ENCODE results near the gene BEND2. TPM values are rescaled to one million over a fixed set of nuclear protein-coding genes. Genes with fewer than 3 reads are reported as not detected.

Gene BEND2
- total RNA-seq, 1 donor from 2014 or later, result not detected

DNA sequence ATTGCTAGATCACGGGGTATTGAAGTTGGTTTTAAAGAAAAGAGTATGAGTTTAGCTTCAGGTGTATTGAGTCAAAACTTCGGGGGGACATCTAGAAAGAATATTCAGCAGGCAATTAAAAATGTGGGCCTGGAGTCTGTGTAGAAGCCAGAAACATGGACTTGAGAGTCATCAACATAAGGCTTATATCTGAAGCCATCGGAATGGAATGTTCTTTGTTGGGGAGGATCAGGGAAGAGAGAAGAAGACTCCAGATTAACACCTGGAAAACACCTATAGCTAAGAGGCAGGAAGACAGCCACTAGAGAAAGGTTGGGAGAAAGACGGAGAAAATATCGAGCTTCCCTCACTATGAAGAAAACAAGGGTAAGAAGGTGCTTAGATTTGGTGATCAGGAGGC is 69.5 kb downstream of the BEND2 start:
- Histone ChIP-seq H3K4me1 (ENCODE audit: control insufficient read depth in 3 of 3, insufficient read depth in 3 of 3, low read length in 3 of 3) (no peaks in the 10 kb centered on the region), H3K9me3 (ENCODE audit: control insufficient read depth in 3 of 3, low read length in 3 of 3) (no peaks in the 10 kb centered on the region), H3K9ac (ENCODE audit: low read depth in 1 of 3, low read length in 3 of 3) (no peak overlapping the region), H3K4me3 (ENCODE audit: low read length in 3 of 3) (no peak overlapping the region), H3K36me3 (ENCODE audit: control insufficient read depth in 3 of 3, insufficient read depth in 3 of 3, low read length in 3 of 3) (no peaks in the 10 kb centered on the region), H3K27me3 (ENCODE audit: control insufficient read depth in 3 of 3, insufficient read depth in 3 of 3, low read length in 3 of 3) (no peaks in the 10 kb centered on the region), H3K27ac (ENCODE audit: low read depth, low read length) (no peak overlapping the region)

GRCh38 chrX:18149454-18149853 is 71.2 kb downstream of the BEND2 start:
- H3K4me3 ChIP-seq (ENCODE audit: low read length in 3 of 3), result no peak overlapping the region
- H3K9me3 ChIP-seq (ENCODE audit: control insufficient read depth in 3 of 3, low read length in 3 of 3), result no peaks in the 10 kb centered on the region
- H3K27ac ChIP-seq (ENCODE audit: low read depth, low read length), result no peak overlapping the region
- H3K27me3 ChIP-seq (ENCODE audit: control insufficient read depth in 3 of 3, insufficient read depth in 3 of 3, low read length in 3 of 3), result no peaks in the 10 kb centered on the region
- H3K4me1 ChIP-seq (ENCODE audit: control insufficient read depth in 3 of 3, insufficient read depth in 3 of 3, low read length in 3 of 3), result no peaks in the 10 kb centered on the region
- H3K9ac ChIP-seq (ENCODE audit: low read depth in 1 of 3, low read length in 3 of 3), result no peak overlapping the region
- no peaks in the 10 kb centered on the region for H3K36me3 ChIP-seq (ENCODE audit: control insufficient read depth in 3 of 3, insufficient read depth in 3 of 3, low read length in 3 of 3)

DNA sequence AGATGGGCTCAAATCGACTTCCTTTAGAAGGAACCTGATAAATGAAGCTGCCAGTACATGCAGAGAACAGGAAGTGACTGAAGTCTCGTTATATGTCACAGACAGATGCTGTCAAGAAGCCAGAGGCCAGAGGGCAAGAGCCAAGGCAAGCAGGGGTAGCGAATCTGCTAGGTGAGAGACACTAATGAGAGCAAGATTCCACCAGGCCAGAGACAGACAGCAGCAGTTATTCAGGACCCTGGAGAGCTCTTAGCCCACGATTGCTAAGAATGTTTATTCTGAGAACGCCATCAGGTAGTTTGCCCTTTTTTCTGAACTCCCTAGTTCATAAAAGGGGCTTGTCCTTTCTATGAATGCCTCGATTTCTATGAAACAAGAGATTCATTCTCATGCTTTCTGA is 73.7 kb downstream of the BEND2 start:
- Histone ChIP-seq H3K9me3 (ENCODE audit: control insufficient read depth in 3 of 3, low read length in 3 of 3) (no peaks in the 10 kb centered on the region), H3K27me3 (ENCODE audit: control insufficient read depth in 3 of 3, insufficient read depth in 3 of 3, low read length in 3 of 3) (no peaks in the 10 kb centered on the region), H3K4me3 (ENCODE audit: low read length in 3 of 3) (no peak overlapping the region), H3K9ac (ENCODE audit: low read depth in 1 of 3, low read length in 3 of 3) (no peak overlapping the region), H3K27ac (ENCODE audit: low read depth, low read length) (no peak overlapping the region), H3K36me3 (ENCODE audit: control insufficient read depth in 3 of 3, insufficient read depth in 3 of 3, low read length in 3 of 3) (no peaks in the 10 kb centered on the region), H3K4me1 (ENCODE audit: control insufficient read depth in 3 of 3, insufficient read depth in 3 of 3, low read length in 3 of 3) (no peaks in the 10 kb centered on the region)

GRCh38 chrX:18146009-18146408 is 74.7 kb downstream of the BEND2 start:
- Histone ChIP-seq H3K36me3 (ENCODE audit: control insufficient read depth in 3 of 3, insufficient read depth in 3 of 3, low read length in 3 of 3) (no peaks in the 10 kb centered on the region), H3K9me3 (ENCODE audit: control insufficient read depth in 3 of 3, low read length in 3 of 3) (no peaks in the 10 kb centered on the region), H3K27ac (ENCODE audit: low read depth, low read length) (no peak overlapping the region), H3K9ac (ENCODE audit: low read depth in 1 of 3, low read length in 3 of 3) (no peak overlapping the region), H3K27me3 (ENCODE audit: control insufficient read depth in 3 of 3, insufficient read depth in 3 of 3, low read length in 3 of 3) (peaks cover 0 to 2% (median 0%) of the 10 kb centered on the region in 3 donors), H3K4me3 (ENCODE audit: low read length in 3 of 3) (no peak overlapping the region), H3K4me1 (ENCODE audit: control insufficient read depth in 3 of 3, insufficient read depth in 3 of 3, low read length in 3 of 3) (no peaks in the 10 kb centered on the region)

GRCh38 chrX:18136816-18137215 is 83.9 kb downstream of the BEND2 start:
- no peak overlapping the region for H3K9ac ChIP-seq (ENCODE audit: low read depth in 1 of 3, low read length in 3 of 3)

DNA sequence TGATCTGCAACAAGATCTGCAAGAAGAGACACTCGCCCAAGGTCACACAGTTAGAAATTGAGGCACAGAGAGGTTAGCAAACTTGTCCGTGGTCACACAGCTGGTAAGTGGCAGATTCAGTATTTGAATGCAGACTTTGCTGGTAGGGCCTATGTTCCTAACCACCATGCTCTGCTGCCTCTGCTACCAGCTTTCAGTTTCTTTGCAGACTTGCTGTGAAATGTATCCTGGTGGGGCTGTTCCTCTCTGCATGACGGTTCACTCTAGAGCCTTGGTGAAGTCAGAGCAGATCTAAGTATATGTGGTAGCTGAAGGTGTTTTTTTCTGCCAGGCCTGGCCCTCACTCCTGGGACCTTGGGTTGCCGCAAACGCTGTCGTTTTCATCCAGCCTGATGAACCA is 87.1 kb downstream of the BEND2 start:
- Histone ChIP-seq H3K9me3 (ENCODE audit: control insufficient read depth in 3 of 3, low read length in 3 of 3) (no peaks in the 10 kb centered on the region), H3K27me3 (ENCODE audit: control insufficient read depth in 3 of 3, insufficient read depth in 3 of 3, low read length in 3 of 3) (peaks cover 0 to 2% (median 0%) of the 10 kb centered on the region in 3 donors), H3K36me3 (ENCODE audit: control insufficient read depth in 3 of 3, insufficient read depth in 3 of 3, low read length in 3 of 3) (no peaks in the 10 kb centered on the region), H3K4me1 (ENCODE audit: control insufficient read depth in 3 of 3, insufficient read depth in 3 of 3, low read length in 3 of 3) (no peaks in the 10 kb centered on the region), H3K4me3 (ENCODE audit: low read length in 3 of 3) (no peak overlapping the region), H3K9ac (ENCODE audit: low read depth in 1 of 3, low read length in 3 of 3) (no peak overlapping the region), H3K27ac (ENCODE audit: low read depth, low read length) (no peak overlapping the region)

More at GRCh38 chrX:18136816-18137215, 83.9 kb downstream of the BEND2 start:
- Histone ChIP-seq H3K27me3 (ENCODE audit: control insufficient read depth in 3 of 3, insufficient read depth in 3 of 3, low read length in 3 of 3) (peaks cover 0 to 3% (median 0%) of the 10 kb centered on the region in 3 donors), H3K36me3 (ENCODE audit: control insufficient read depth in 3 of 3, insufficient read depth in 3 of 3, low read length in 3 of 3) (no peaks in the 10 kb centered on the region), H3K27ac (ENCODE audit: low read depth, low read length) (no peak overlapping the region), H3K9me3 (ENCODE audit: control insufficient read depth in 3 of 3, low read length in 3 of 3) (no peaks in the 10 kb centered on the region), H3K4me3 (ENCODE audit: low read length in 3 of 3) (no peak overlapping the region), H3K4me1 (ENCODE audit: control insufficient read depth in 3 of 3, insufficient read depth in 3 of 3, low read length in 3 of 3) (no peaks in the 10 kb centered on the region)

DNA sequence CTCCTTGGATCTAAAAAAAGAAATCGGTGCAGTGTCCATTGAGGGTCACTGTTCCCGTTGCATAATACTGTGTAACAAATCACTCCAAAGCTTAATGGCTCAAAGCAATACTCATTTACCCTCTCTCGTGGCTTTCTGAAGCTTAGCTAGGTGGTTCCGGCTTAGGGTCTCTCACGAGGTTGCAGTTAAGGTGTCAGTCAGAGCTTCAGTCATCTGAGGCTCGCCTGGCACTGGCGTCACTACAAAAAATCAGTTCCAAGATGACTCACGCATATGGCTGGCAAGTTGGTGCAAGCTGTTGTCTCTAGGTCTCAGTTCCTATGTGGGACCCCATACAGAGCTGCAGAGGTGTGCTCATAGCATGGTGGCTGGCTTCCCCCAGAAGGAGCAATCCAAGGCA is 91.0 kb downstream of the BEND2 start:
- Histone ChIP-seq H3K36me3 (ENCODE audit: control insufficient read depth in 3 of 3, insufficient read depth in 3 of 3, low read length in 3 of 3) (no peaks in the 10 kb centered on the region), H3K4me3 (ENCODE audit: low read length in 3 of 3) (no peak overlapping the region), H3K4me1 (ENCODE audit: control insufficient read depth in 3 of 3, insufficient read depth in 3 of 3, low read length in 3 of 3) (no peaks in the 10 kb centered on the region), H3K9ac (ENCODE audit: low read depth in 1 of 3, low read length in 3 of 3) (no peak overlapping the region), H3K27ac (ENCODE audit: low read depth, low read length) (no peak overlapping the region), H3K27me3 (ENCODE audit: control insufficient read depth in 3 of 3, insufficient read depth in 3 of 3, low read length in 3 of 3) (peaks cover 0 to 2% (median 0%) of the 10 kb centered on the region in 3 donors), H3K9me3 (ENCODE audit: control insufficient read depth in 3 of 3, low read length in 3 of 3) (no peaks in the 10 kb centered on the region)

DNA sequence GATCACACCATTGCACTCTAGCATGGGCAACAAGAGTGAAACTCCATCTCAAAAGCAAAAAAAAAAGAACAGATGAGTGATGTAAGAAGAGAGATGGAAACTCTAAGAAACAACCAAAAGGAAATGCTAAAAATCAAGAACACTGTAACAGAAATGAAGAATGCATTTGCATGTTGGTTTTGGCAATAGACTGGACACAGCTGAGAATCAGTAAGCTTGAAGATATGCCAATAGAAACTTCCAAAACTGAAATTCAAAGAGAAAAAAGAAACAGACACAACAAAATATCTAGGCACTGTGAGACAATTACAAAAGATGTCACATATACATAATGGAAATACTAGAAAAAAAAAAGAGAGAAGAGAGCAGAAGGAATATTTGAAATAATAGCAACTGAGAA is 93.7 kb downstream of the BEND2 start:
- Histone ChIP-seq H3K27me3 (ENCODE audit: control insufficient read depth in 3 of 3, insufficient read depth in 3 of 3, low read length in 3 of 3) (peaks cover 0 to 4% (median 0%) of the 10 kb centered on the region in 3 donors), H3K4me1 (ENCODE audit: control insufficient read depth in 3 of 3, insufficient read depth in 3 of 3, low read length in 3 of 3) (no peaks in the 10 kb centered on the region), H3K4me3 (ENCODE audit: low read length in 3 of 3) (no peak overlapping the region), H3K9ac (ENCODE audit: low read depth in 1 of 3, low read length in 3 of 3) (no peak overlapping the region), H3K9me3 (ENCODE audit: control insufficient read depth in 3 of 3, low read length in 3 of 3) (no peaks in the 10 kb centered on the region), H3K36me3 (ENCODE audit: control insufficient read depth in 3 of 3, insufficient read depth in 3 of 3, low read length in 3 of 3) (no peaks in the 10 kb centered on the region), H3K27ac (ENCODE audit: low read depth, low read length) (no peak overlapping the region)

GRCh38 chrX:18119856-18120255 is 100.8 kb downstream of the BEND2 start:
- Histone ChIP-seq H3K9me3 (ENCODE audit: control insufficient read depth in 3 of 3, low read length in 3 of 3) (peaks cover 0 to 2% (median 0%) of the 10 kb centered on the region in 3 donors), H3K9ac (ENCODE audit: low read depth in 1 of 3, low read length in 3 of 3) (no peak overlapping the region), H3K27me3 (ENCODE audit: control insufficient read depth in 3 of 3, insufficient read depth in 3 of 3, low read length in 3 of 3) (peaks cover 0 to 5% (median 0%) of the 10 kb centered on the region in 3 donors), H3K4me3 (ENCODE audit: low read length in 3 of 3) (no peak overlapping the region), H3K4me1 (ENCODE audit: control insufficient read depth in 3 of 3, insufficient read depth in 3 of 3, low read length in 3 of 3) (no peaks in the 10 kb centered on the region), H3K36me3 (ENCODE audit: control insufficient read depth in 3 of 3, insufficient read depth in 3 of 3, low read length in 3 of 3) (no peaks in the 10 kb centered on the region), H3K27ac (ENCODE audit: low read depth, low read length) (no peak overlapping the region)

Data from skeletal muscle tissue (tissue), 4 donors.